ENCODE data around the gene PHLDA3.
A peak's percentile ranks its signal among the peaks of the same experiment; 100 is the strongest.

Gene PHLDA3

GRCh38 chr1:201461645-201462441 is 7.1 kb downstream of the PHLDA3 start:
- peak; percentile 88 for DNase-seq (ENCODE audit: low spot score)

- peak; percentile 85 for DNase-seq (ENCODE audit: low spot score)
These were observed 8.0 kb downstream of the PHLDA3 start for GRCh38 chr1:201460814-201461644.

- DNase-seq (ENCODE audit: low spot score), result no peak
These were observed 9.2 kb downstream of the PHLDA3 start for GRCh38 chr1:201459775-201460174.

- no peak for DNase-seq (ENCODE audit: low spot score)
These were observed 9.9 kb downstream of the PHLDA3 start for GRCh38 chr1:201459052-201459451.

DNA sequence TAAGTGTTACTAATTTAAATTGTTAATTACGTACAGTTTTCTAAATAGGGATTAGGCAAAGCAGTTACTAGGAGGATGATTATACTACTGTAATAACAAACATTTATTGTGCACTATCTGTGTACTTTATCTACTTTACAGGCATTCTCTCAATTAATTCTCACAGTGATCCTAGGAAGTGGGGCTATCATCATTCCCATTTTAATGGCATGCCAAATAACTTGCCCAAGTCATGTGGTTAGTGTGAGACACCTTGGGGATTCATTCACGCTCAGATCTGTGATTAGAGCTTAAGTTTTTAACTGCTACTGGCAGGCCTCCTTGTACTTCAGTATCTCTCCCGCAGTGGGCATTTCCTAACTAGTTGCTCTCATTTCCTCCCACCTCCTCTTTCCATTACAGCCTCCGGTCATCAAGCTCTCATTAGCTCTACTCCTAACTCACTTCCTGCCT is 11.5 kb downstream of the PHLDA3 start:
- DNase-seq (ENCODE audit: low spot score), result no peak

- DNase-seq (ENCODE audit: low spot score), result no peak
These were observed 12.3 kb downstream of the PHLDA3 start for GRCh38 chr1:201456499-201457309.

- DNase-seq (ENCODE audit: low spot score), result no peak
These were observed 13.9 kb downstream of the PHLDA3 start for GRCh38 chr1:201455098-201455497.

DNA sequence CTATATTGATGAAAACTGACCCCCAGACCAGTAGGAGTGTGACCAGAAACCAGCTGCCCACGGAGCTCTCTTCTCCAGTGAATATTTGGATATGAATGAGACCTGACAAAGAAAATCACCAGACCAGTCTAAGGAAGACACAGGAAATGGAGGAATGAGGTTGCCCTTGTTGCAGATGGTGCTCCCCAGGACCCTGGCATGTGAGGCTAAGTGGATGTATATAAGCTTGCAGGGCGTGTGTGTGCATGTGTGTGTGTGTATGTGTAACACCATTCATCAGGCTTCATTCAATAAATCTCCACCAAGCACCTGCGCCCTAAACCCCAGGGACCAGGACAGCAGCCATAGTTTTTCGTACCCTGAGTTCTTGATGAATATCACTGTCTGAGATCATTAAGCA is 14.4 kb downstream of the PHLDA3 start:
- no peak for DNase-seq (ENCODE audit: low spot score)

- DNase-seq (ENCODE audit: low spot score), result no peak
These were observed 16.1 kb downstream of the PHLDA3 start for GRCh38 chr1:201452866-201453265.

- no peak for DNase-seq (ENCODE audit: low spot score)
These were observed 18.2 kb downstream of the PHLDA3 start for GRCh38 chr1:201450721-201451291.

DNA sequence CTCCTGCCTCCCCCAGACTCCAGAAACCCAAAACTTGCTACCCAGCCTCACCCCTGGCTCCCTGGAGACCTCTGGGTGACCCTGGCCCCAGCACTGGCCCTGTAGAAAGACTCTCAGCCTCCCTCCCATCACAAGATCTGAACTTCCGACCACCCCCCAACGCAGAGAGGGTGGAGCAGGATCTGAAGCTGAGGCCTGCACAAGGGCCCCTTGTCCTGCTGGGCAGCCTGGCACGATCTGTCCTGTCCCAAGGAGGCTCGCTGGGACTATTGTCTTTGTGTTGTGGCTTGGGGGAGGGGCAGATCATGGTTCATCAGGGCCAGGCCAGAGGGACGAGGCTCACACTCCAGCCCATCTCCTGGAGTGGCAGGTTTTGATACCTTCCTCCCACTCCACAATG is 20.0 kb downstream of the PHLDA3 start:
- no peak for DNase-seq (ENCODE audit: low spot score)

DNA sequence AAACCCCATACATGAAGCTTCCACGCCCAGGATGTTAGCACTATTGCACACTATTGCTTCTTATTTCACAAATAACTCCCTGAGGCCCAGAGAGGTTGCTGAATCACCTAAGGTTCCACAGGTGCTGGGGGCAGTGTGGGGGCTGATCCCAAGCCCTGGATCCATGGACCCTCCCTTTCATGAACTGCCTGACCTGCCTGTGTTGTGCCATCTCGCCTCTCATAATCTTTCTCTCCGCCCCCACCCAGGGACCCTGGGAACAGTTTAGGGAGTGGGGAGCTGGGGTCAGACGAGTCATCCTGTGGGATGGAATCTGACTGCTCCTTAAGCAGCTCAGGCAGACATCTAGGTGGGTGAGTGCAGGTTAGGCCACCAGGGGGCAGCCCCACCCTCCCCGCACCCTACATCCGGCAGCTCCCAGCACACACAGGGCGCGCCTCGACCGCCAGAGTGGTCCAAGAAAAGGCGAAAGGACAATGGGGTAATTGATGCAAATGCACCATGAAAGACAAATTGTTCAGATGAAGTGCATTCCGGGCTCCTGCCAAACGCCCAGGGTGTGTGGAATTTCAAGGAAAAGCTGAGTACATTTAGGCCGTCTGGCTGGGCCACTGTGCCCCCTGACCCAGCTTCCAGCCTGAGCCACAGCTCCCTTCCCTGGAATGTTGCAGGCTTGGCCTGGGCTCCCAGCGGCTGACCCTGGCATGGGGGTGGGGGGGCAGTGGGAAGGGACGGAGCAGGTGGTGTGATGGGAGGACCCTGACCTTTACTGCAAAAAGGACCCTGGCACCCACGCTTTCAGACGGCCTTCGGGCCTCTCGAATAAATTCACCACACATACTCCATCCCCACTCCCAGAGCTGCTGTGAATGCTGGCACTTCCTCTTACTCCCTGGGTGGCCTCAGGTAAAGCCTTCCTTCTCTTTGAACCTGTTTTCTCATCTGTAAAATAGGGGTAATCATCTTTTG is 20.8 kb downstream of the PHLDA3 start:
- peak; percentile 75 for DNase-seq (ENCODE audit: low spot score)

- no peak for DNase-seq (ENCODE audit: low spot score)
These were observed 23.7 kb downstream of the PHLDA3 start for GRCh38 chr1:201445310-201445709.

GRCh38 chr1:201444792-201445191 is 24.2 kb downstream of the PHLDA3 start:
- DNase-seq (ENCODE audit: low spot score), result no peak

DNA sequence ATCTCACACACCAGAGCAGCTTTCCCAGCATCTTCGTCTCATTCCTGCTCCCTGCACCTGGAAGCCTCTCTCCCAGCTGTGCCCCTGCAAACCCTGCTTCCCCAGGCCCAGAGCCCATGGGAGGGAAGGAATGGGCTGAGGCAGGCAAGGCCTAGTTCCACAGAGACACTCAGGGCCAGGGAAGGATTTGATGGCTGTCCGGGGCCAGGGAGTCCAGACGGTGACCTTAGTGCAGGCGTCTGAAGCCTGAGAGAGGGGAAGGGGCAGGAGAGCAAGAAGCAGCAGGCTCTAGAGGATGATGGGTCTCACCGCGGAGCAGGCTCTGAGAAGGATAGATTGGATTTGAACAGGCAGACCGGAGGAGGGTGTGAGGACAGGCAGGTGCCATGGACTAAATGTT is 25.2 kb downstream of the PHLDA3 start:
- no peak for DNase-seq (ENCODE audit: low spot score)

DNA sequence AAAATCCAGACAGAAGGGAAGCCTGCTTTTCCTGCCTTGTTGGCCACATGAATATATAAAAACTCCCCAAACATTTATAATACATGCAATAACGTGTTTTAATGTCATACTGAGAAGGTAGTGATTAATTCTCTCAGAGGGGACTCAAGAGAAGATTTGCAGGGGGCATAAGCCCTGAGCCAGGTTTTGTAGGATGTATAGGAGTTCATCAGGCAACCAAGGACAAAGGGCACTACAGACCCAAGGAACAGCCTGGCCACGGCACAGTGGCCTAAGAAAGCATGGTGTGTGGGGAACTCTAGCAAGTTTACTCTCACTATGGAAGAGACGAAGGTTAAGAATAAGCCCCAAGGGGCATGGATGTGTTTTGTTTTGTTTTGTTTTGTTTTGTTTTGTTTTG is 32.0 kb downstream of the PHLDA3 start:
- DNase-seq (ENCODE audit: low spot score), result no peak

- no peak for DNase-seq (ENCODE audit: low spot score)
These were observed 32.6 kb downstream of the PHLDA3 start for GRCh38 chr1:201436393-201436792.

- no peak for DNase-seq (ENCODE audit: low spot score)
These were observed 34.7 kb downstream of the PHLDA3 start for GRCh38 chr1:201434266-201434665.

- DNase-seq (ENCODE audit: low spot score), result no peak
These were observed 35.4 kb downstream of the PHLDA3 start for GRCh38 chr1:201433609-201434008.

DNA sequence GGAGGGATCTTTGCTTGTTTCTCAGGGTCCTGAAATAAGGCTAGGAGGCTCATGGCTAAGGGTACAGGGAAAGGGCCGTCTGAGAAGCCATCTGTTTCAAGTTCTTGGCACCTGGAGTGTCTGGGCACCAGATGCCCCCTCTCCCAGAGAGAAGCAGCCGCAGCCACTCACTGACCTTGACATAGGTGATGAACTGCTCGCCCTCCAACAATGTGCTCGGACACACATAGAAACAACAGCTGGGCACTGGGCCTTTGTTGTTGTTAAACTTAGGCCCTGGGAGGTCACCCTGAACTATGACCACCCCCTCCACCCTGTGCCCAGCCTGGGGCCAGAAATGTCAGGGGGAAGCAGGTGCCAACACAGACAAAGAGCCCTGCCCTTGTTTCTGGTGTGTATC is 38.2 kb downstream of the PHLDA3 start:
- DNase-seq (ENCODE audit: low spot score), result no peak
